ENCODE data around the gene COL16A1. TPM values are rescaled to one million over a fixed set of nuclear protein-coding genes. Genes with fewer than 3 reads are reported as not detected.

Gene COL16A1
- total RNA-seq, 1 donor from 2014 or later = 12.7 TPM

DNA sequence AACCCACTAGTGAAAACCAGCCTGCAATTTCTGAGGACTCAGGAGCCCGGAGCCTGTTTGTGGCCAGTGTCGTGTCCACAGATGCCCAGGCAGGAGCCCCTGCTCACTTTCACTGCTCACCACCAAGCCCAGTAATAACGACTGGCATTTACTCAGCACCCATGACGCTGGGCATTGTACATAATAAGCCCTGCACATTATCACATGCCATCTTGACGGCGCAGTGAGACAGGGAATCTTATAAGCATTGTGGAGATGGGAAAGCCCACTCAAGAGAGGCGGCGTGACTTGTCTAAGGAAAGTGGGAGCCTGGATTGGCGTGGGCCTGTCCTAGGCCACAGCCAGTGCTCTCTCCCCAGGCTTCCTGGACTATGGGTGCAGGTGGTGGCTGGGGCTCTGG, 30.4 kb downstream of the COL16A1 start:
- ATAC-seq (no peak), DNase-seq (ENCODE audit: missing footprints) (peak; percentile 31)
- intact Hi-C loops (cut with DNase I) = loop anchor here (5.0 kb wide), 1 partner anchor 89 kb away; the partner anchor contains the start of gene ADGRB2

DNA sequence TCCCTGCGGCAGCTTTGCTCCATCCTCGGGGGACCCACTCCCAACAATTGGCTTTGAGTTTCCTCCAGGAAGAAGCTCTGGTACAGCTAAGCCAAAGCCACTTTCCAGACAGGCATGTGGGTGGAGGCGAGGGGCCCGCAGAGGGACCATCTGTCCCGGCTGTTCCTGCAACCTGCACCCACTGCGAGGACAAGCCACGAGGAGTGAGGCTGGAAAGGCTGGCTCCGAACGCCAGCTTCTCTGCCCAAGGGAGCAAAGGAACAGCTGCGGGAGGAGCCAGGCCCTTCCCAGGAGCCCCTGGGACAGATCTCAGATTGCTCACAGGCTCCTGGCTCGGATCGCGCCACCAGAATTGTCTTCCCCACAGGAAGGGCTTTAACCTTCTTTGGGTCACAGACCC, 30.8 kb downstream of the COL16A1 start:
- DNase-seq (ENCODE audit: missing footprints) (peak; percentile 70), ATAC-seq (no peak)
- intact Hi-C loops (cut with DNase I) = loop anchor here (5.0 kb wide), 1 partner anchor 89 kb away; the partner anchor contains the start of gene ADGRB2

DNA sequence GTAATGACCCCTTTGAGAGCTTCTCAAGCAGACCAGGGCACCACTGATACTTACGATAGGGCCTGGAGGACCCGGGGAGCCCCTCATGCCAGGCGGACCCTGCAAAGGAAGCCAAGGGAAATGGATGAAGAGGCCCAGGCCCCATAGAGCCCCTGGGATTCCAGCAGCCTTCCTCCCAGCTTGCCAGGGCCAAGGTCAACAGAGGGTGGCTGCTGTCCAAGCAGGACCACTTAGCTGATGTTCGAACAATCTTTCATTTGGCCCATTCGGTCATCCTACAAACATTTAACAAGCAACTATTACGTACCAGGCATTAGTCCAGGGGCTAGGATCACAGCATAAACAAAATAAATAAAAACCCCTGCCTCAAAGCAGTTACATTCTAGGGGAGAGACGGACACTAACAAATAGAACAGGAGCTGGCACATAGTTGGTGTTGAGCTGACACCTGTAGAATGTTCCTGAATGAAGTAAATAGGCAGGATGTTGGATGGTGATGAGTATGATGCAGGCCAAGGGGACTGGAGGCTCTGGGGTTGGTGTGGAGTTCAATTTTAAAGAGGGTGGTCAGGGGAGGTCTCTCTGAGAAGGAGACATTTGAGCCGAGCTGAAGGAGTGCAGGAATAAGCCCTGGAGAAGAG, 32.1 kb downstream of the COL16A1 start:
- intact Hi-C loops (cut with DNase I) = loop anchor here (5.0 kb wide), 1 partner anchor 91 kb away; the partner anchor contains the start of gene ADGRB2
- peak; percentile 58 for DNase-seq (ENCODE audit: missing footprints)
- no peak for ATAC-seq

DNA sequence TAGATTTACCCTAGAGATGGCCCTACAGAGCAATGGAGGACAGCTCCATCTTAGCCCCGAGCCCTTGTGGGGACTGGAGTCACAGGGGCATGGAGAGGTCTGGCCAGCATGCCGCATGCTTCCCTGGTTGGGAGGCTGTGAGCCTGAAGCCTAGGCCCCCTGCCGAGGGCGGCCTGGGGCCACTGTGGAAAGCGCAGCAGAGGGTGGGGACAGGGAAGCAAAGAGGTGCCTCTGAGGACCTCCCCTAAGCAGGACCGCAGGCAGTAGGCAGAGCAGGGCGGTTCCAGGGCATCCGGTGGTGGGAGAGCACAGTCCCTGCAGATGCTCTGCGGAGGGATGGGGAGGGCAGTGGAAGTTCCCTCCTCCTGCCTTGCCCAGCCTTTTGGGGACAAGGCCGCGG, 32.7 kb downstream of the COL16A1 start:
- intact Hi-C loops (cut with DNase I) = loop anchor here (5.0 kb wide), 1 partner anchor 91 kb away; the partner anchor contains the start of gene ADGRB2
- DNase-seq (ENCODE audit: missing footprints) (peak; percentile 27), ATAC-seq (no peak)

DNA sequence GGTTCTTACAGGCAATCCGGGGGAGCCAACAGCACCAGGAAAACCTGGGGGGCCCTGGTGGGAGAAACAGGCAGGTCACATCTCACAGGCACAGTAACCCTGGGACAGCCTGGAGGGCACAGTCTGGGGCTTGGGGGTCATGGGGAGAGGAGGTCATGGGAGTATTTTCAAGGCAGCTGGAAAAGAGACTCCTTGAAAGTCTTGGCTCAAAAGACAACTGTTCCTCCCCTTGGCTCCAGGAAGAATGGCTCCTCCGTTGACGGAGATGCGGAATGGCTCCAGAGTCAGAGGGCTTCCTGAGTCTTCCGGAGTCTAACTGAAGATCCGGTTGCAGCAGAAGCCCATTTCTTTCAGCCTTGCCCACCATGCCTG, 33.2 kb downstream of the COL16A1 start:
- intact Hi-C loops (cut with DNase I) = loop anchor here (1.0 to 5.0 kb wide), 2 partner anchors 45 to 92 kb away; partner anchors contain the start of gene ADGRB2
- ATAC-seq = no peak

DNA sequence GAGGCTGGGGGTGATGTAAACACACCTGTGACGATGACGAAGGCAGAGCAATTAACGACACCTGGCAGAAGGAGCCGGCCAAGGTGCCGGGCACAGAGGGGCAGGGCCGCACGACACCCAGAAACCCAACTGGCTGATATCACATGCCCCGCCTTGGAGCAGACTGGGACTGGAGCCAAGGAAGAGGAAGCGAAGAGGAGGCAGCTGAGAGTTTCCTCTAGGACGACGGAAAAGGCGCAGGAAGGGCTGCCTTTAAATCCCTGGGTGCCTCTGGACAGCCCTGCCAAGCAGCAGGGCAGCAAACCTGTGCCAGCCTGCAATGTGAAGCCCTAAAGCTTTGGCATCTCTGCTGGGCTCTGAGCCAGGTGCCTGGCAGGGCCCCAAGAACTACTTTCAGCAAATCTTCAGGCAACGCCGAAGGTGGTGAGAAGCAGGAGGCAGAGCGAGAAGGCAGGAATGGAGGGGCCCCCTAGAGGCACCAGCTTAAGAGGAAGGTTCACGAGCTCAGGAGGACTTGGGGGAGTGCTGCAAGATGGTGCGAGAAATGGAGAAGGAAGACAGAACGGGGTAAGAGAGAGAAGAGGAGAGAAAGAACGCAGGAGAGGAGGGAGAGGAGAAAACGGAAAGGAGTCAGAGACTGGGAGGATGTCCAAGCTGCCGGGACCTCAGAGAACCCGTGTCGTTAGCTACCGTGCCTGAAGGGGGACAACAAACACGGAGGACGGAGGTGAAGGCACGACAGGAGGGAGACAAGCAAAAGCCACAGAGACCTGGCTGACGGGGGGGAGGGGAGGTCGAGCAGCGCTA, 33.8 kb downstream of the COL16A1 start:
- DNase-seq (ENCODE audit: missing footprints) (peak; percentile 72), ATAC-seq (peak; percentile 70)
- intact Hi-C loops (cut with DNase I) = loop anchor here (1.0 to 5.0 kb wide), 3 partner anchors 45 to 292 kb away; partner anchors contain the start of gene ADGRB2

More for the DNA sequence above, 33.2 kb downstream of the COL16A1 start:
- no peak for DNase-seq (ENCODE audit: missing footprints)

DNA sequence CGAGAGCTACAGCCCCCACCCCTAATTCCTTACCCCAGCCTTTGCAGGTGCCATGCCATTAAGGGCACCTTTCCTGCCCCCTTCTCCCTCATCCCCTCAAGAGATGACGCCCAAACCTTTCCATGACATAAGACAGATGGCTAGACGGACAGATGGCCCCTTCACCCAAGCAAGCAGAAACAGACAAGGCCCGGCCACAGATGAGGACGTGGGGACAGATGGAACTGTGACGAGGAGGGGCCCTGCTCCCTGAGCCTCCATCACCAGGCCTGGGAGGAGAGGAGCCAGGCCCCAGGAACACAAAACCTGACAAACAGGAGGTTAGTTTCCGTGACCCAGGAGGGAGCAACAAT, 34.4 kb downstream of the COL16A1 start:
- DNase-seq (ENCODE audit: missing footprints) (peak; percentile 37), ATAC-seq (no peak)
- intact Hi-C loops (cut with DNase I) = loop anchor here (5.0 kb wide), 1 partner anchor 293 kb away; no protein-coding TSS in a partner anchor

DNA sequence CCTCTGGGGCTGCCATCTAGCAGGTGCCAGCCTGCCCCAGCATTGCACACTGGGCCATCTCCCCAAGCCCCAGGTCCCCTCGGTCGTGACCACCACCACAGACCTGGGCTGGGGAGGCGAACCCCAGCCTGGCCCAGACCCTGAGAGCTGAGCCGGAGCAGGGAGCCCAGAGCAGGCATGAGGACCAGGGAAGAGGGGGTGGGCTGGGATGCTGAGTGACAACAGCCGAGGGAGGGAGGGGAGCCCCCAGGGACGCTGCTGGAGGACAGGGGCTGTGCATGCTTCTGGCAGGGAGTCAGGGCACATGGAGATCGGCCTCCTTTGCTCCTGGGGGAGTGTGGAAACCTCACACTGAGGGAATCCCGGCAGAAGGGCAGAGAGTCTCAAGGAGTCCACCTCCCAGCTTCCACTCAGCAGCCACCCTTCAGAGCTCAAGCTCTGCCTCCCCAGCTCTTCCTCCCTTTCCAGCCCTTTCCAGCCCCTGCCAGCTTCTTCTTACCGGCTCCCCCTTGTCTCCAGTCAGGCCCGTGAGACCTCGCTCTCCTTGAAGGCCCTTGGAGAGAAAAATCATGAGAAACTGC, 35.4 kb downstream of the COL16A1 start:
- ATAC-seq (no peak), DNase-seq (ENCODE audit: missing footprints) (peak; percentile 37)
- intact Hi-C loops (cut with DNase I) = loop anchor here (5.0 kb wide), 1 partner anchor 294 kb away; no protein-coding TSS in a partner anchor

DNA sequence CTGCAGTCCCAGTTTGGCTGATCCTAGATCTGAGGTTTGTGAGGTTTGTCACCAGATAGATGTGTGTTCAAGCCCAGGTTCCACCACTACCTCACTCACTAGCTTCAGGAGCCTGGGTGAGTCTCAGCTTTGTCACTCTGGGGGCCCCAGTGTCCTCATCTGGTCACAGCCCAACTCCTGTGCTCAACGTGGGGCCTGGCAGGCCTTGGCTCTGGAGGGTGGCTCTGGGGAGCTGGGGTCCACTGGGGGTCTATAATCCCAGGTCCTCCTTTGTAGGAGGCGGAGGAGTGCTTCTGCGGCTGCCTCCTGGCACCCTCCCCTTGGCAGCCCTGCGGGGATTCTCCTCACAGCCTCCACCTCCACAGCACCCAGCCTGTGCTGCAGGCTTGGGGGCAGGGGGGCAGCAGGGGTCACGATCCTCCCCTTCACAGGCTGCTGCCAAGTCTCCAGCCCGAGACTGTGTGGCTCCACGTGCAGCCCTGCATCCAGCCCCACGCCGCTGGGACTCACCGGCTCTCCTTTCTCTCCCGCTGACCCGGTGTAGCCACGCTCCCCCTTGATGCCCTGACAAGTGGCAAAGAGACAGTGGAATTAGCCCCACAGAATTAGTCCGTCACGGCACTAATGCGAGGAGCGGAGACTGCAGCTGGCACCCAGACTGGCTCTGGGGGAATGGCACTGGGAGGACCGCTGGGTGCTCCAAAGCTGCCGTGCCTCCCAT, 36.6 kb downstream of the COL16A1 start:
- ATAC-seq (no peak), DNase-seq (ENCODE audit: missing footprints) (peak; percentile 52)
- intact Hi-C loops (cut with DNase I) = loop anchor here (5.0 kb wide), 1 partner anchor 295 kb away; no protein-coding TSS in a partner anchor

DNA sequence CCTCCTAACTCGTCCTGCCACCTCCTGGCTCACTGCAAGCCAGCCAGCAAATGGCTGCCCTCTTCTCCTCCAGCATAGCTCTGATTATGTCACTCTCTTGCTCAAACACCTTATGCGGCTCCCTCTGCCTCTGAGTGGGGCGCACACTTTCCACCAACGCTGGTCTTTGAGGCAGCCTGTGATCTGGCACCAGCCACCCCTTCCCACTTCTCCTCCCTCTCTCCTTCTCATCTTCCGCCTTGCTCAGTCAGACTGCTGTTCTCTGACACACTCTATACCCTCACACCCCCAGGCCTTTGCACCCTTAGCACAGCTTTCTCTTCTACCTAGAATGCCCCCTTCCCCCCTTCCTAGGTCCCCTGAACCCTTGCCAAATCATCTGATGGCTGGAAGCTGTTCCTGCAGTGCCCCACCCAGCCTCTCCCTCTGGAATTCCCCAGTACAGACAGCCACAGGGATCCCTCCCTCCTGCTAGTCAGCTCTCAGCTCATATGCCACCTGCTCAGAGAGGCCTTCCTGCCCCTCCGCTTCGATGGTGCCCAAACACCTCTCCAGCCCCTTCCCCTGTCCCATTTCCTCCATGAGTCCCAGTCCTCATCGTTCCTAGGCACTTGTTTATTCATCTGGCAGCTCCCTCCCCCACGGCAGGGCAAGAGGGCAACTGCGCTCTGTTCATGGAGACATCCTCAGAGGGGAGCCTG, 37.4 kb downstream of the COL16A1 start:
- no peak for DNase-seq (ENCODE audit: missing footprints)
- ATAC-seq = no peak
- intact Hi-C loops (cut with DNase I) = loop anchor here (5.0 kb wide), 1 partner anchor 296 kb away; no protein-coding TSS in a partner anchor

DNA sequence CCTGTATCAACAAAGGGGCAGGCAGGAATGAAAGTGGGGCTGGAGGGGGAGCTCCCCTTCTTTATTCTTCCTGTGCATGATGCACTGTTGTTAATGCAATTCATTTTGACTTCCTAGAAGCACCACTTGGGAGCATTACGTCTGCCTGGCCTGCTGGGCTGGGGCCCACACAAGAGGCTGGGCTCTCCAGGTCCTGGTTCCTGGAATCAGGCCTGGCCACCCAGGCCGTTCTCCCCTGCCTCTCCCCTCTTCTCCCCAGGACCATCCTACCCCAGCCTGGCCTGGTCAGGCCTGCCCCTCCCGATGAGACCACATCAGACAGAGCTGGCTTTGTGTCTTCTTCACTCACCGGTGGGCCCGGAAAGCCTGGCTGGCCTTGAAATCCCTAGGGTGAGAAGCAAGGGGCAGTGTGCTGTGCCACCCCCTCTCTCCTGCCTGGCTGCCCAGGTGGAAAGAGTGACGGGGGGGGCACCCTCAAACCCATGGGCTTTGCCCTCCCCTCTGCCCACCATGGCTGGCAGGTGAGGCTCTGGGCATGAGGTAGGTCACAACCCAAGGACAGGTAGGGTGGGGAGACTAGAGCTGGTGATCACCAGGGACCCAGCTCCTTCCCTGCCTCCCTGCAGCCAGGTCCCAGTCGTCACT, 38.5 kb downstream of the COL16A1 start:
- ATAC-seq = no peak
- intact Hi-C loops (cut with DNase I) = loop anchor here (2.0 to 5.0 kb wide), 2 partner anchors 39 to 297 kb away; partner anchors contain the start of gene COL16A1

DNA sequence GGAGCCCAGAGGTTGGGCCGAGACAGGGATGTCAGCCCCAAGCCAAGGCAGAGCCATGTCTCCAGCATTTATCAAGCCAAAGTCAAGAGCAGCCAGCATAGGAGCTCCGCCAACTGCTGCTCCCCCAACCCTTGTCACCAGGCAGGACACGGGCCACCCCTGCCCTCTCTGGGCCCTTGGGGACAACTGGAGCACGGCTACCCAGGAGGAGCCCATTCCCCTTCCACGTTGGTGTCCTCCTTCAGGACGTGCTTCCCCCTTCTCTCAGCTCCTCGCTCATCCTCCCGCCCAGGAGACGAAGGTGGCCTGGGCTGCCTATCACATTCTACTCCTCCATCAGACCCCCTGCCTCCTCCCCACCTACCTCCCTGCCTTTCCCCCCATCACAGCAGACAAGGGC, 39.3 kb downstream of the COL16A1 start:
- DNase-seq (ENCODE audit: missing footprints) (no peak), ATAC-seq (no peak)
- intact Hi-C loops (cut with DNase I) = loop anchor here (1.0 to 2.0 kb wide), 2 partner anchors 40 to 125 kb away; partner anchors contain the start of gene COL16A1

More for the DNA sequence above, 38.5 kb downstream of the COL16A1 start:
- DNase-seq (ENCODE audit: missing footprints) = no peak

DNA sequence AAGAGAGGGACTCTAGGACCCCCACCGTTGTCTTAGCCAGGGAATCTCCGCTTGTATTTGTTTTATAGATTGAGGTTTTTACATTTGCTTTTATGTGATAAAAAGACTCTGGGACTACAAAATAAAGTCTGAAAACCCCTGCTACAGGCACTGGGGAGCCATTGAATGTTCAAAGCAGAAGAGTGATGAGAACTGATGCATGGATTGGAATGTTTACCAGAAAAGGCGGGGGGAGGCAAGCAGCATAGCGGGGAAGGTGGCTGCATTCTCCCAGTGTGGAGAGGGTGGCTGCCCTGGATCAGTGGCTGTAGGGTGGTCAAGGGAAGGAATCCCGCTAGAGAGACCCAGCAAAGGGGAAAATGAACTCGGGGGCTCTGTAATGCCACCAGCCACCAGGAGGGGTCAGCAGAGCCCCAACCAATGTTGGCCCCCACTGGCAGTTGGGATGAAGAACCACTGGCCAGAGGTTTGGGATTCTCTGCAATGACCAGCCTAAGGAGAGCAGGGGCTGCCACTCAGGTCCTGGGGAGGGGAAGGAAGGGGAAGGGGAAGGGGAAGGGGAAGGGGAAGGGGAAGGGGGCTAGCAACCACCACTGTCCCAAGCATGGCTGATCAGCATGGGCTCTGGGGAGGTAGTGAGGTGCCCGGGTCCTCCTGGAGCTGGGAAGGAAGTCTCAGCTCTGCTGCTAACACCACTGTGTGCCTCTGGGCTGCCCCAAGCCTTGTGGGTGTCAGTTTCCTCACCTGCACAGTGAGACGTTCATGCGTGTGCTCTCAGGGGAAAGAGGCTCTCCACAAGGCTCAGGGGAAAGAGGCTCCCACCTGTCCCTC, 40.0 kb downstream of the COL16A1 start:
- intact Hi-C loops (cut with DNase I) = loop anchor here (1.0 to 2.0 kb wide), 3 partner anchors 41 to 125 kb away; partner anchors contain the start of gene COL16A1
- DNase-seq (ENCODE audit: missing footprints) (no peak), ATAC-seq (peak; percentile 48)

DNA sequence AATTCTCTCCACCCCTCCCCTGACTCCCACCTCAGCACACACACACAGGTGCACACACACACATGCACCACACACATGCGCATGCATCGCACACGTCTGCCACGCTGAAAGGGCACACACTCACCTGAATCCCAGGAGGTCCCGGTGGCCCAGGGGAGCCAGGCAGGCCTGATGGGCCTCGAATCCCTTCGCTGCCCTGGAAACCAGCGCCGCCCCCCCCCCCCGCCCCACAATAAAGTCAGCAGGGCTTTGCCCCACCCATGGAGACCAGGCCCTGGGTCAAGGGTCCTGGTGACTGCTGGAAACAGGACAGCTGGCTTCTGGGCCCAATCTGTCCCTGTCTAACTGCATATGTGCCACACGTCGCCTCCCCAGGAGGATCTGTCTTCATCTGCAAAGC, 41.4 kb downstream of the COL16A1 start:
- ATAC-seq (no peak), DNase-seq (ENCODE audit: missing footprints) (no peak)
- intact Hi-C loops (cut with DNase I) = loop anchor here (2.0 kb wide), 1 partner anchor 82 kb away; no protein-coding TSS in a partner anchor

DNA sequence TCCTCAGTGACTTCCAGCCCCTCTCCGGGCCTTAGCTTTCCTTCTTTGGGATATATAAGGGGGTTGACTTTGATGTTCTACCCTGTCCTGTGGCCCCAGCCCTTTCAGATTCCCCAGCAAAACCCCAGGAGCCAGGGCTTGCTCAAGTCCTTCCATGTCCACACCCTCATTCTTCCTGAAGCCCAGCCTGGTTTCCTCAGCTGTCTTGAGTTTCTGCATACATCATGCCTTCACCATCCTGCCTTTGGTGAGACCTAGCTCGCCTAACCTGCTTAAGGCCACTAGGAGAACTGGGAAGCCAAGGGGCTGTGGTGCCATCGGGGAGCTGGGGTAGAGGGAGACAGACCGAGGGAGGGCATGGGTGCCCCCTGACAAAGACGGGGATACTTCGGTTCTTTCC, 42.0 kb downstream of the COL16A1 start:
- ATAC-seq (no peak), DNase-seq (ENCODE audit: missing footprints) (no peak)
- intact Hi-C loops (cut with DNase I) = loop anchor here (2.0 kb wide), 1 partner anchor 83 kb away; no protein-coding TSS in a partner anchor

DNA sequence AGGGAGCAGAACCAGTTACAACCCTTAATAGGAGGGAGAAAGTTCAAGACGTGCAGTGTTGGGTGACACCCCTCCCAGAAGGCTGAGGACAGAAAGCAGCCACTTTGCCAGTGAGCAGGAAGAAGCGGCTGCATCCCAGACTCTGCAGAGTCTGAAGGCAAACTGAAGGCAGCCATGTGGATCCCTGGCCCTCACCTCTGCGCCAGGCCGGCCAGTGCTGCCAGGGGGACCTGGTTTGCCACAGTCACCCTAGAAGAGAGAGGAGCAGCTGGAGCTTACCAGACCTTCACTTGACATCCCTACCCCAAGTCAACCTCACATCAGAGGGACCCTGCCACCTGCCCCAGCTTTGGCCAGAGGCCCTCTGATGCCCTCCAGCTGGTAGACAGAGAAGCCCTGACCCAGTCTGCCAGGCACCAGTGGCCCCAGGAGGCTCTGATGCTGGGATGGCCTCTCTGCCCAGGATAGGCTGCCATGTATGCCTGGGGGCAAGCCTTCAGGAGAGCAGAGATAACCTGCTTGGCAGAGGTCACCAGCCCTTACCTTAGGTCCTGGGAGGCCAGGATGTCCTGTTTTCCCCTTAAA, 42.9 kb downstream of the COL16A1 start:
- DNase-seq (ENCODE audit: missing footprints) = no peak
- no peak for ATAC-seq
- intact Hi-C loops (cut with DNase I) = no loop called here

Measured in Right ventricle myocardium inferior (tissue), 1 donor.